Prostate gland (tissue), 2 donors: Measurements from ENCODE around the gene SLC7A7. TPM values are rescaled to one million over a fixed set of nuclear protein-coding genes. Genes with fewer than 3 reads are reported as not detected.
"Not testable (repeated sequence)": the region's sequence is repeated elsewhere in the genome, so short reads cannot be mapped to it uniquely, and the experiment has no call there.

ENCODE experiments used
- DNase-seq: peaks from one replicate; pipeline ENCODE4 v3.0.0-alpha.2; 2019; ENCODE audit warnings: low spot score
- H3K27ac ChIP-seq, 2 donors: fragments of 200-600 bp; sonication (generic); 2 replicates each; pipeline ENCODE4 v1.5.1; 2017 to 2019
- H3K27me3 ChIP-seq: fragments of 200-600 bp; sonication (generic); replicated peaks from 2 replicates; pipeline ENCODE4 v1.5.1; 2019; ENCODE audit not compliant: insufficient read depth
- H3K36me3 ChIP-seq, 2 donors: fragments of 200-600 bp; sonication (generic); 1 replicate in 1 of 2; 2 replicates in 1 of 2; pipeline versions ENCODE4 v1.5.1 to v1.8.1; 2017 to 2019
- H3K4me1 ChIP-seq: fragments of 200-600 bp; sonication (generic); replicated peaks from 2 replicates; pipeline ENCODE4 v1.5.1; 2019
- H3K4me3 ChIP-seq, 2 donors: fragments of 200-600 bp; sonication (generic); 2 replicates each; pipeline ENCODE4 v1.5.1; 2017 to 2019
- H3K9me3 ChIP-seq: fragments of 200-600 bp; sonication (generic); 2 replicates; pipeline ENCODE4 v1.5.1; 2017
- CTCF ChIP-seq, 4 experiments: fragments of 200-600 bp in 2 of 4; fragments of 450-650 bp in 2 of 4; sonication (generic) in 2 of 4; IDR thresholded peaks; 1 replicate in 3 of 4; 2 replicates in 1 of 4; pipeline ENCODE4 v1.5.1; 2016 to 2019; ENCODE audit warnings: antibody characterized with exemption in 4 of 4, mild to moderate bottlenecking in 2 of 4, moderate library complexity in 2 of 4
- POLR2A ChIP-seq: fragments of 450-650 bp; IDR thresholded peaks from one replicate; pipeline ENCODE4 v1.6.1; 2016; ENCODE audit warnings: antibody characterized with exemption, mild to moderate bottlenecking
- POLR2AphosphoS5 ChIP-seq: sonication (generic); formaldehyde crosslinking; IDR thresholded peaks from one replicate; pipeline ENCODE4 v1.6.1; 2017; ENCODE audit warnings: antibody characterized with exemption
- WGBS: methylation state at CpG from one replicate; pipeline ENCODE4 v1.1.5; 2018; 5-methylcytosine and 5-hydroxymethylcytosine counted together
- intact Hi-C: fragments of 100-400 bp; cut with DNase I; formaldehyde crosslinking; loops from one replicate; pipeline ENCODE4 v1.14.2; 2022
- total RNA-seq, 2 donors: library from RNA; depleted of rRNA; stranded (reverse); fragments of >200 nt; gene quantifications; one replicate each; pipeline ENCODE4 v1.1.0, GENCODE V29; 2016

The SLC7A7 gene
- total RNA-seq, 2 donors from 2014 or later, result 4.6 to 8.1 TPM

GRCh38 chr14:22735096-22735495, 80.1 kb downstream of the SLC7A7 start:
- TF ChIP-seq CTCF (IDR thresholded peaks at IDR 0.05) (no peak), POLR2AphosphoS5 (no peak), POLR2A (no peak)
- Histone ChIP-seq H3K4me1 (no peaks in the 10 kb centered on the region), H3K27me3 (no peaks in the 10 kb centered on the region), H3K36me3 (no peaks in the 10 kb centered on the region), H3K9me3 (no peaks in the 10 kb centered on the region), H3K4me3 (no peak overlapping the region), H3K27ac (no peak overlapping the region)
- WGBS, result 66% methylated on average over 2 of the region's 2 CpGs
- intact Hi-C loops, result no loop called here
- no peak for DNase-seq

GRCh38 chr14:22733829-22734228, 81.4 kb downstream of the SLC7A7 start:
- H3K9me3 ChIP-seq, result no peaks in the 10 kb centered on the region

GRCh38 chr14:22732062-22732461, 83.2 kb downstream of the SLC7A7 start:
- H3K4me1 ChIP-seq, H3K27ac ChIP-seq, H3K4me3 ChIP-seq, H3K9me3 ChIP-seq, DNase-seq, H3K36me3 ChIP-seq, intact Hi-C loops, H3K27me3 ChIP-seq: not testable (repeated sequence)
- WGBS, result 90% methylated on average over 5 of the region's 5 CpGs

More at GRCh38 chr14:22733829-22734228, 81.4 kb downstream of the SLC7A7 start:
- TF ChIP-seq POLR2AphosphoS5 (no peak), CTCF (IDR thresholded peaks at IDR 0.05) (no peak), POLR2A (no peak)
- H3K36me3 ChIP-seq, result no peaks in the 10 kb centered on the region
- H3K27me3 ChIP-seq, result no peaks in the 10 kb centered on the region
- H3K4me1 ChIP-seq, result no peaks in the 10 kb centered on the region
- WGBS, result 22% methylated on average over 2 of the region's 2 CpGs
- intact Hi-C loops, result no loop called here
- no peak overlapping the region for H3K4me3 ChIP-seq
- no peak for DNase-seq
- H3K27ac ChIP-seq, result no peak overlapping the region

GRCh38 chr14:22726012-22726411, 89.2 kb downstream of the SLC7A7 start:
- Histone ChIP-seq H3K9me3 (no peaks in the 10 kb centered on the region), H3K4me3 (no peak overlapping the region), H3K27ac (no peak overlapping the region), H3K36me3 (no peaks in the 10 kb centered on the region), H3K27me3 (no peaks in the 10 kb centered on the region), H3K4me1 (no peaks in the 10 kb centered on the region)
- no peak for DNase-seq
- TF ChIP-seq POLR2AphosphoS5 (no peak), CTCF (IDR thresholded peaks at IDR 0.05) (no peak), POLR2A (no peak)
- WGBS, result 73% methylated on average over 1 of the region's 1 CpG
- intact Hi-C loops, result no loop called here

GRCh38 chr14:22725374-22725773, 89.9 kb downstream of the SLC7A7 start:
- DNase-seq, H3K27ac ChIP-seq, intact Hi-C loops, H3K36me3 ChIP-seq, H3K4me1 ChIP-seq, H3K27me3 ChIP-seq, H3K4me3 ChIP-seq, H3K9me3 ChIP-seq: not testable (repeated sequence)
- WGBS, result 36% methylated on average over 3 of the region's 3 CpGs

GRCh38 chr14:22724847-22725246, 90.4 kb downstream of the SLC7A7 start:
- H3K27me3 ChIP-seq, H3K9me3 ChIP-seq, H3K27ac ChIP-seq, H3K4me1 ChIP-seq, H3K36me3 ChIP-seq, H3K4me3 ChIP-seq, intact Hi-C loops, DNase-seq: not testable (repeated sequence)
- WGBS, result 73% methylated on average over 8 of the region's 8 CpGs
